GM21515 (cell line): ENCODE results near the gene PCCA.
"Not testable (repeated sequence)": the region's sequence is repeated elsewhere in the genome, so short reads cannot be mapped to it uniquely, and the experiment has no call there.

Source experiments
- ATAC-seq: cut with Tn5 transposase; IDR thresholded peaks from one replicate; pipeline ENCODE4 v1.9.1; 2021; ENCODE audit not compliant: unreplicated experiment

Gene PCCA

DNA sequence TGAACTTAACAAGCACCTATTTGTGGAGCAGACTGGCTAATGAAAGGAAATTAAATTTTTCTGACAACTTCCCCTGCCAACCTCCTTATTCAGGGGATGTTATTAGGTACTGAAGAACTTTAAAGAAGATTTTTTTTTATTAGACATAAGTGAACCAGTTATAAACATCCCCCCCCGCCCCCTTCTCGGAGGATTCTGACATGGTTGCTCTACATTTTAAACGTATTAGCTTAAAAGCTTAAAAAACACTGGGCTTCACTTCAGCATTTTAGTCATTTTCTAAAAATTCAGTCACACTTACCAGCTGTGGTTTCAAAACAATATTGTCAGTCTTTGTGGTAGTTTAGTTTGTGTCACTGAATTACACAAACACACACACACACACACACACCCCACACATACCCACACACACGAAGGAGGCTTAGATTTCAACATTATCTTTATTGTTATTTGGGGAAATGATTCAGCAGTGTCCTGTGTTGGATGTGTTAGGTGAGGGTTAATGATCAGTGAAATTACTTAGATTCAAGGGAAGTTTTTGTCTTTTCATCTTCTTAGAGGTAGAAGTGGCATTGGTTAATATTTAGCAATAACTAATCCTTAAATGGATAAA, 145.7 kb downstream of the PCCA start:
- ATAC-seq: no peak

DNA sequence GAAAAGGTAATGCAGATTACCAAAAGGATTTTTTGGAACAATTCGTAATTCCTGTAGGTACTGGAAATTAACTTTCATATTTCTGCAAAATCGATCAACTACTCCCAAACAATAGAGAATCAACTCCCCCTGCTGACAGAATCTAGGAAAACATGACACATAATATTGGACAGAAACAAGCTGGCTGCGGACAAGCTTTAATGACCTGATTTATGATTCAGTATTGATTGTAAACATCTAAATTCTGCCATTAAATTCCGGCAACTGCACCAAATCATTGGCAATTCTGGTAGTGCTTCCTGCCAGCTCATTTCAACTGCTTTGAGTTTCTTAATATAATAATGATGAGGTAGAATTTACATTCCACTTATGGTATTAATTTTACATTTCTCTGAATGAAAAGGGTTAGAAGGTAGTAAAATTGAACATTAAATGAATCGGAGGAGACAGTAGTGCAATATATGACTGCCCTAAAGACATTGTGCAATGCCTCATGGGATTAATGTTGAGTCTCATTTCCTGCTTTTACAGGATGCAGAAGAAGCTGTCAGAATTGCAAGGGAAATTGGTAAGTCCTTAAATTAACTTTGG, 146.5 kb downstream of the PCCA start:
- ATAC-seq: no peak

DNA sequence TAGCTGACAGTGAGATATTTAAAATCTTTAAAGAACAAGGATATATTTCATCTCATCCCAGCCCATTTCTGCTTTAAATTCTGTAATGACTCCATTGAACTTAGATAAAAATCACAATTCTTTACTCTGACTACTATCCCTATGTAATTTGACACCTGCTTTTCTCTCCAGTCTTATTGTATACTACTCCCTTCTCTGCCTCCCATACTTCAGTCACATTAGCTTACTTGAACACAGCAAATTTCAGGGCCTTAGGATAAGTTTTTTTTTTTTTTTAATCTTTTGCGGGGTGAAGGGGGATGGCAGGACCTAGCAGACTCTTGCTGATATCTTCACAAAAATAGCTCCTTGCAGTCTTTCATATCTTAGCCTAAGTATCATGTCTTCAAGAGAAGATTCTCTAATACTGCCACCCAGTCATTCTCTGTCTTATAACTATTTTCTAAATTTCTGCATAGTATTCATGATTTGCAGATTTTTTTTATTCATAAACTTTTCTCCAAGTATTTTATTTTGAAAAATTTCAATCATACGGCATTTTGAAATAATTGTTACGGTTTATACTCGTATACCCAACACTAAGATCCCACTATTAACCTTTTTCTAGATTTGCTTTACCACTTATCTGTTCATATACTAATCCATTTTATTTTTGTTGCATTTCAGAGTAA, 151.4 kb downstream of the PCCA start:
- no peak for ATAC-seq

DNA sequence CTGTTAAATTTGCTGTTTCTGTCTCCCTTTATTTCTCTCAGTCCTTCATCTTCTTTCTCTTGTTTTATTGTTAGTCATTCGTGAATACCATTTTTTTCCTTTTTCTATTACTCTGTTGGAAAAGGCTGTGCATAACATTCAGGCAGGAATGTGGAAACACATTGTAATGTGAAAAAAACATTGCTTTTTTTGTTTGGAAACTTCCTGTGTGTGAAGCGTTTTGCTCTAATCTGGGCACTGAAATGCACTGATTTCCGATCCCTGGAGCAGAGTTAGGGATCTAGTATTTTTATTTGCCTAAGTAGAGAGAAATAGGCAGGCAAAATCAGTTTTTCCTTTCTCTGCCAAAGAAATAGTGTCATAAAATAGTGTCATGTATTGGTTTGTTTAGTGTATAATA, 155.5 kb downstream of the PCCA start:
- no peak for ATAC-seq

- no peak for ATAC-seq
Measured at GRCh38 chr13:100245104-100245503, 156.2 kb downstream of the PCCA start.

- ATAC-seq: no peak
Measured at GRCh38 chr13:100247937-100248336, 159.0 kb downstream of the PCCA start.

DNA sequence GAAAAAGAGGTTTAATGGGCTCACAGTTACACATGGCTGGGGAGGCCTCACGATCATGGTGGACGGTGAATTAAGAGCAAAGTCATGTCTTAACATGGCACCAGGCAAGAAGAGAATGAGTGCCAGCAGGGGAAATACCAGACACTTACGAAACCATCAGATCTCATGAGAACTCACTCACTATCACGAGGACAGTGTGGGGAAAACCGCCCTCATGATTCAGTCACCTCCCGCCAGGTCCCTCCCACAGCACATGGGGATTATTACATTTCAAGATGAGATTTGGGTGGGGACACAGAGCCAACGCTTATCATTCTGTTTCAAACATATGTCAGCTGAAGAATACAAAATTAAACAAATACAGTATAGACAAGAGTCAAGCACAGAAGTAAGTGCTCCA, 165.1 kb downstream of the PCCA start:
- no peak for ATAC-seq

GRCh38 chr13:100262404-100262803, 173.5 kb downstream of the PCCA start:
- no peak for ATAC-seq

GRCh38 chr13:100266026-100266425, 177.1 kb downstream of the PCCA start:
- ATAC-seq: no peak

- no peak for ATAC-seq
Measured at GRCh38 chr13:100269837-100270236, 180.9 kb downstream of the PCCA start.

GRCh38 chr13:100273138-100273537, 184.2 kb downstream of the PCCA start:
- no peak for ATAC-seq

DNA sequence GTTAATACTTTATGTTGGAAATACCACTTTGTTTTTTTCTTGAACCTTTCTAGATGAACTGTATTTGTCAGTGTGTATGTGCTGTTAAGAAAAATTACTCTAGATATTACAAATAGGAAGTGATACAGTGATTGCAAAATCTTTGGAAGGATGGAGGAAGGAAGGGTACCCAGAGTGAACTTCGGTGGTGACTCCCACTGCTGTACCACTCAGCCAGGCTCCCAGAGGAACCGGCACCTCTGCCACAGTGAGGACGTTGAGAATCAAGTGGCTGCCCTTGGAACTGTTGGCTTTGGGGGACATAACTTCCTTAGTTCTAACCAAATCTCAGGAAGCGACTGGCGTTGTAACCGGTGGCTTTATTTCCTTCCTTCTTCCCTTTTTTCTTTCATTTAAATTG, 184.7 kb downstream of the PCCA start:
- ATAC-seq: no peak

DNA sequence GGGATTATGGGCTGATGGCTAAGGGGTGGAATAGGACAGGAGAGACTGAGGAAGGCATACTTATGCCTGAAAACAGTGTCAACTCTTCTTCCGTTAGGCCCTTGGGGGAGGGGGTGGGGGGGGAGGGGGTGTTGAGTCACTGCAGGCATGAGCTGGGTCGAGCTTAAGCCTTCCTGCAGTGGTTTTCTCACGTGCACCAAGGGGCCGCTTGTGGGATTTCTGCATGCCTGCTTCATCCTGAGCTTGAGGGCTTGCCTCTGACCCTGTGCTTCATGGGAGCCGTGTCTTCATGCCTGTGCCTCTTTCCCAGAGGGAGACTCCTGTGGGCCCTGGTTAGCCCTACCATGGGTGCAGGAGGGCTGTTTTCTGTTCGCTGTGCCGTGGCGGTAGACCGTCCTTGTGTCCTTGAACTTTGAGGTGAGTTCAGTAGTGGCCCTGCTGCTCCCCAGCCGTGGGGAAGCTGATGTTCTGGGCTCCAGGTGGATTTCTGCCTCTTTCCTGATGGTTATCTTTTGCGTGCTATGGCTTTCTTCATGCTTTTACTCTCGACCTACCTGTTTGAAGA, 186.1 kb downstream of the PCCA start:
- ATAC-seq: no peak

- no peak for ATAC-seq
Measured at GRCh38 chr13:100275746-100276145, 186.9 kb downstream of the PCCA start.

DNA sequence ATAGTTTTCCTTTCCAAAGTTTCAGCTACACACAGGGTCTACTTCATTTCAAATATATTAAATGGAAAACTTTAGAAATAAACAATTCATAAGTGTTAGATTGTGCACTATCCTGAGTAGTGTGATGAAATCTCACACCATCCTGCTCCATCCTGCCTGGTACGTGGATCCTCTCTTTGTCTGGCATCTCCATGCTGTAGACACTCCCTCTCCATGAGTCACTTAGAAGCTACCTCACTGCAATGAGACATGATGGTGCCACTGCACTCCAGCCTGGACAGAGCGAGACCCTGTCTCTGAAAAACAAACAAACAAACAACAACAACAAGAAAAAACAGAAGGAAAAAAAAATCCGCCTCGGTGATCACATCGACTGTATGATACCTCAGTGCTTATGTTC, 191.8 kb downstream of the PCCA start:
- no peak for ATAC-seq

GRCh38 chr13:100282306-100282705, 193.4 kb downstream of the PCCA start:
- not testable (repeated sequence) for ATAC-seq

- ATAC-seq: no peak
Measured at GRCh38 chr13:100290165-100290801, 201.4 kb downstream of the PCCA start.

- ATAC-seq: no peak
Measured at GRCh38 chr13:100291624-100292023, 202.7 kb downstream of the PCCA start.

GRCh38 chr13:100297413-100297812, 208.5 kb downstream of the PCCA start:
- no peak for ATAC-seq

- no peak for ATAC-seq
Measured at GRCh38 chr13:100298116-100298681, 209.3 kb downstream of the PCCA start.

GRCh38 chr13:100298691-100299090, 209.8 kb downstream of the PCCA start:
- ATAC-seq: no peak
